HG03139 (cell line): ENCODE data around the gene PTPN18.

Experiments
- ATAC-seq: cut with Tn5 transposase; IDR thresholded peaks from one replicate; pipeline ENCODE4 v1.9.1; 2021; ENCODE audit not compliant: unreplicated experiment

The PTPN18 gene

GRCh38 chr2:130363479-130363878 lies 7.6 kb downstream of the PTPN18 start:
- ATAC-seq = no peak

DNA sequence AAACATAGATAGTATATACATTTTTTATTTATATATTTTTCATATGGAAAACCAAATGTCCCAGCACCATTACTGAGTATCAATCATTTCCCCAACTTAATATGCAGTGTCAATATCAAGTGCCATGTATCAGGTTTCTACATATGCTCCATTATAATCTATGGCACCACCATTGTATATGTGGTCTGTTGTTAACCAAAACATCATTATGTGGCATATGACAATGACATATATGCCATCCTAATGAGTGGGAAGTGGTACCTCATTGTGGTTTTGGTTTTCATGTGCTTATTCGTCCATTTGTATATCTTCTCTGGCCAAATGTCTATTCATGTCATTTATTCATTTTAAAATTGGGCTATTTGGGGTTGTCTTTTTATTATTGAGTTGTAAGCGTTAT lies 9.2 kb downstream of the PTPN18 start:
- ATAC-seq = no peak

- ATAC-seq = no peak
Measured at GRCh38 chr2:130365963-130366362, 10.1 kb downstream of the PTPN18 start.

DNA sequence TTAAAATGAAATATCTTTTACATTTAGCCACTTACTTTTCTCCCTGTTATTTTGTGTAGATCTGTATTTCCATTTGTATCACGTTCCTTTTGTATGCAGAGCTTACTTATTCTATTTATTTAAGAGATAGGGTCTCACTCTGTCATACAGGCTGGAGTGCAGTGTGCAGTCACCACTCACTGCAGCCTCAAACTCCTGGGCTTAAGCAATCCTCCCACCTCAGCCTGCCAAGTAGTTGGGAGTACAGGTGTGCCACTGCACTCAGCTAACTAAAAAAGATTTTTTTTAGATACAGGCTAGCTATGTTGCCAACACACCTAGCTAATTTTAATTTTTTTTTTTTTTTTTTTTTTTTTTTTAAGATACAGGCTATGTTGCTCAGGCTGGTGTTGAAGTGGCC lies 10.9 kb downstream of the PTPN18 start:
- no peak for ATAC-seq

DNA sequence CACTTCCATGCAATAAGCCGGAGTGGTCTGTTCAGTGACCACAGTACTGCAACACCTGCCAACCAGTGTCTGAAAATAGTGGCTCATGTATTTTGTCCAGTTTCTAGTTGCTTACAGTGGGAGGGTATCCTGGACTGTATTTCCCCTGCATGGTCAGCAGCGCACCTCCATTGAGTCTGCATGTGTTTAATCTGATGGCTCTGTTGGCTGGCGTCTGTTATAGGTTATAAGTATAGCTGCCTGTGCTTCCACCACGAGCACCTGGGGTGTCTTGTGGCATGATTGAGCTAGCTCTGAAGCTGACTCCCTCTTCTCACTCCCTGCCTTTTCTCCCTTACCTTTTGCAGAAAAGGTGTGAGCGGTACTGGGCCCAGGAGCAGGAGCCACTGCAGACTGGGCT lies 12.9 kb downstream of the PTPN18 start:
- ATAC-seq = no peak

GRCh38 chr2:130369311-130369964 lies 13.6 kb downstream of the PTPN18 start:
- no peak for ATAC-seq

- no peak for ATAC-seq
Measured at GRCh38 chr2:130369965-130370341, 14.1 kb downstream of the PTPN18 start.

DNA sequence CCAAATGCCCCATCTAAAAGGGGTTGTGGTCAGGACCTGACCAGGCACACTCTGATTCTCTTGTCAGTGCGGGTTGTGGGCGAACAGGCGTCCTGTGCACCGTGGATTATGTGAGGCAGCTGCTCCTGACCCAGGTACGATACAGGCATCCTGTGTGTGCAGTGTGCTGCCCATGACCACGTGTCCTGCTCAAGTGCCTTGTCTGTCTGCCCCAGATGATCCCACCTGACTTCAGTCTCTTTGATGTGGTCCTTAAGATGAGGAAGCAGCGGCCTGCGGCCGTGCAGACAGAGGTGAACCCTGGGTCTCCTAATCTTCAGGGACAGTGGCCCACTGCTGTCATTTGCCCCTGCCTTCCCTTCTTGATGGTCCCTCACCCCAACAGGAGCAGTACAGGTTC lies 14.6 kb downstream of the PTPN18 start:
- ATAC-seq = no peak

- ATAC-seq = no peak
Measured at GRCh38 chr2:130371723-130372054, 15.8 kb downstream of the PTPN18 start.

GRCh38 chr2:130372055-130372832 lies 16.4 kb downstream of the PTPN18 start:
- ATAC-seq = peak; percentile 63

GRCh38 chr2:130372833-130373807 lies 17.3 kb downstream of the PTPN18 start:
- ATAC-seq = no peak

GRCh38 chr2:130373808-130374365 lies 18.0 kb downstream of the PTPN18 start:
- ATAC-seq = no peak

DNA sequence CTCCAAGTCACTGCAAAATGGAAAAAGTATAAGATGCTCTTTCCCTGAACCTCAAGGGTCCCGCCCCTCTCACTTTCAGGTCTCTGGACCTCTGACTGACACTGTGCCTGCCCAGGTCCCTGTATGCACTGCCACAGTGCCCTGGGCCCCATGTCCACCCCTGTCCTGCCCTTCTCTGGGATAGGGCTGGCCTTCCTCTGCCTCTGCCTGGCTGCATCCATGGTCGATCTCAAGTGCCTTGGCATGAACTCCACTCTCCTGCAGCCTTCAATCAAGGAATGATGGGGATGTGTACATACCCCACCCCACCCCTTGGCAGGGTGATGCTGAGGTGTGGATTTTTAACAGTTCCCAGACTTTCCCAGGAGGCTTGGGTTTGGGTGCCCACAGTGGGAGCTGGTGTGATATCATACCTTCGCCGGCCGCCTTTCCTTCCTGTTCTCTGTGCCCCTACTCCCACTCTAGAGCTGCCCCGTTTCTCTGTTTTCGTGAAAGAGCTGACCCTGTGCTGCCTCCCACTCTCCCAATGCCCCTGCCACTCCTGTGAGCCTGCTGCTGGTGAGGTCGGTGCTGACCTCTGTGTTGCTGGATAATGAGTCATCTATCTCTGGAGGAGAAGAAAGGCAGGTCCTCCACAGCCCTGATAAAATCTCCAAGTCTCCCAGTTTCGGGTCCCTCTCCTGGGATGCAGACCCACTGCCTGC lies 18.9 kb downstream of the PTPN18 start:
- ATAC-seq = no peak

GRCh38 chr2:130375291-130376266 lies 19.7 kb downstream of the PTPN18 start:
- ATAC-seq = no peak

GRCh38 chr2:130376433-130377293 lies 20.8 kb downstream of the PTPN18 start:
- ATAC-seq = peak; percentile 42

DNA sequence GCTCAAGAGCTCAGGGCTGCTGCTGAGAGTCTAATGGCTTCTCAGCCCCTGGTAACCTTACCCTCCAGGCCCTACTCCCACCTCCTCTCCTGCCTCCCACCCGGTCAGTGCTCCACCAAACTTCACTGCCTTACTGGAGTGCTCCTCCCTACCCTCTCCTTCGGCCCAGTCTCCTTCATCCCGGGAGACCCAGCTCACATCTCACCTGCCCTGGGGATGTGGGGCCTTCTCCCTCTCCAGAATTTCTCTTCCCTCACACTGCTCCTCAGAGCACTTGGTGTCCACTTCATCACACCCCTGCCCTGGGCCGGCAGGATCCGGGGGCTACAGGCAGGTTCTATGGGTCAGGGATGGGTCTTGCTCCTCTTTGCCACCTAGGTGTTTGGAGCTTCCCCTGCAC lies 21.6 kb downstream of the PTPN18 start:
- ATAC-seq = no peak

DNA sequence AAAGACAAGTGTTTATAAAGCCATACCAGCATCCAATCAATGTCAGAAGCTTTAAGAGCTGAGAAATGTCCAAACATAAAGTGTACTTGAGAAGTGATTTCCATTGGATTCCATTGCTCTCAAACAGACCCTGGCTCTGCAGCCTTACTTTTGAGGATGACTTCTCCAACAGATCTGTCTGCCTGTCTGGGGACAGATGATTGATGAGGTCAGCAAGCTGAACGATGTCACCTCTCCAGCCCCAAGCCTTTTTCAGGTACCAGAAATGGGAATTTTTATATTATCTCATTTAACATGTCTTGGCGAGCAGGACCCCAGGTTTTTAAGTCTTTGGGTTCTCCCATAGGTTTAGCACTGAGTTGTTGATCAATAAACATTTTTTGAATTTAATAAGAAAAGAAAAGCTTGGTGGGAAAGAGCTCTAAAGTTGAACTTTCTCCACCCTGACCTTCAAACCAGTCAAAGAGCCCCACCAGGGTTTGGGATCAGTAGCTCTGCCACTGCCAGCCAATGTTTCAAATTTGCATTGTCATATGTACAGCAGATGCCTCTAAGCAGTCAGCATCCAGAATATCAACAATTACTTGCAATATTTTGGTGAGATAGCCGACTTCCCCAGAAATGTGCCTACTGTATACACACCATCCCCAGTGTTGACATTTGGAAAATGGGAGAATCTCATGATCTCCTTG lies 22.5 kb downstream of the PTPN18 start:
- ATAC-seq = no peak

DNA sequence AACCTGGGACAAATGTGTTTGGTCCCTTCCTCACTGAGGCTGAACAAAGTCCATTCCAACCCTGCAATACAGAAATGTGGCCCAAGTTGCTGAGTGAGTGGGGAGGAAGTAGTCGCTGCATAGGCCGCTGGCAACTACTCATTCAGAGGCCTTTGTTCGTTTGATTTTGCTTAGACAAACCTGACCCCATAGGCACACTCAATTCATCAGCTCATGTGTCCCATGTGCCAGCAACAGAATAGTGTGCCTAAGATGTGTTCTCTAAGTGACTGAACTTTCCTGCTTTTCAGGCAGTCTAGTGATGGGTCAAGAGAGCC lies 23.0 kb downstream of the PTPN18 start:
- ATAC-seq = no peak
